ENCODE data around the gene DCAF8L2.
"Not testable (repeated sequence)": the region's sequence is repeated elsewhere in the genome, so short reads cannot be mapped to it uniquely, and the experiment has no call there.

Gene DCAF8L2

GRCh38 chrX:27680726-27681125 lies 90.6 kb downstream of the DCAF8L2 start:
- DNase-seq, result no peak

DNA sequence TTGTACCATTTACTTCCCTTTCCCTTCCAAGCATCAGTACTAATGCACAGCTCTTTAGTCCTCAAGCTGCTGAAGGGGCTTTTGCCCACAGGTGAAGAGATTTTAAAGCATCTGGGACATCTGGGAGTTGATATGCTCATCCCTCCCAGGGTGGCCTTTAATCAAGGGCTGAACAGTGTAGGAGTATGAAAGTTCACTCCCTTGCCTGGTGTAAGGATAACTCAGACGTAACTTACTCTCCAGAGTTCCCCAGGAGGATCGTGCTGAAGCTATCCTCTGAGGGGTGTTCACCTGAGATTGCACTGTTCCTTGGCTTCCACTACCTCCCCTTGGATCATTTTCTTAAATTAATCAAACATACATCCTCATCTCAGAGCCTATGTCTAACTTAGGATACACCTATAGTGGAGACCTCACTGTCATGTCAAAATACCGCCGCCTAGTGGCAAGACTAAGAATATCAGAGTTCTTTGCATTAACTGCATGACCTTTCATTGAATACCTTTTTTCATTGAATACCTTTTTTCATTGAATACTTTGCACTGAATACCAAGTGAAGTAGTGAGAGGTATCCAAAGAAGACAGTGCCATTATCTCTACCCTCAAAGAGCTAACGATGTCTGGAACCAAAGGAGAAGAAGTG lies 93.5 kb downstream of the DCAF8L2 start:
- DNase-seq, result peak in 1 of 5 donors; percentile 1

GRCh38 chrX:27694667-27695066 lies 104.5 kb downstream of the DCAF8L2 start:
- no peak for DNase-seq

DNA sequence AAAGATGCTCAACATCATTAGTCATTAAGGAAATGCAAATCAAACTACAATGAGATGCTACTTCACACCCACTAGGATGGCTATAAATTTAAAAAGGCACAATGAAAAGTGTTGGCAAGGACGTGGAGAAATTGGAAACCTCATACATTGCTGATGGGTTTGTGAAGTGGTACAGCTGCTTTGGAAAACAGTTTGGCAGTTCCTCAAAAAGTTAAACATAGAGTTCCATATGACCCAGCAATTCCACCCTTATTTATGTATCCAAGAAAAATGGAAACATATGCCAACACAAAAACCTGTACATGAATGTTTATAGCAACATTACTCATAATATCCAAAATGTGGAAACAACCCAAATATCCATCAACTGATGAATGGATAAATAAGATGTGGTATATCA lies 116.4 kb downstream of the DCAF8L2 start:
- DNase-seq, result no peak

DNA sequence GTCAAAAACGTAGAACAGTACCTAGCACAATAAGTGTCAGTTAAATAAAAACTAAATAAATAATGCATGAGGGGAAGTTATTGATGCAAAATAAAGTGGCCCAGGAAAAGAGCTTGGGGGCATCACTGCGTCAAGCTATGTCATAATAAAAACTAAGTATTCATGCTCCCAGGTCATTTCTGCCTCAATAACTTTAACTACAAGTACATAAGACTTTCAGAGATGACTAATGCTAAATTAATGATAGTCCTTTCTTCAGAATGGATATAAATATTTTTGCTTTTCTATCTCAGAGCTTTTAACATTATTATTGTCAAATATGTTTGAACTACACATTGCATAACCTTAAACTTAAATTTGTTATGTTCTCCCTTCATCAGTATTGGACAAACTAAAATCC lies 125.5 kb downstream of the DCAF8L2 start:
- DNase-seq, result no peak

- no peak for DNase-seq
Observed at GRCh38 chrX:27728291-27728690, 138.1 kb downstream of the DCAF8L2 start.

GRCh38 chrX:27731962-27732361 lies 141.8 kb downstream of the DCAF8L2 start:
- DNase-seq, result no peak

DNA sequence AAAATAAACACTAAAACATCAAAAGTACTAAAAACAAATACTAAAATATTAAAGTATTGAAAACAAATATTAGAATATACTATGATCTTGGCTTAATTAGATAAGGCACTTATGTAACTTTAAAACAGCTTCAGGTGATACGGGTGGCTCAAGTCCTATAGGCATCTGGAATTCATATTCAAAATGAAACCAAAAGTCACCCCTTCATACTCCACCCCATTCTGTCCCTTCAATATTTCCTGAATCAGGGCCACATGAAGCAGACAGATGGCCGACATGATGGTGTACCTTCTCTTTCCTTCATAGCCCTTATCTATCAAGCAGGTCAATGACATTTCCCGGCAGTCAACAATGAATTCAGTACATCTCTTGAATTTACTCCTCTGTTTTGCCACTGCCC lies 145.8 kb downstream of the DCAF8L2 start:
- DNase-seq, result no peak

- no peak for DNase-seq
Observed at GRCh38 chrX:27740933-27741332, 150.8 kb downstream of the DCAF8L2 start.

- not testable (repeated sequence) for DNase-seq
Observed at GRCh38 chrX:27743521-27743920, 153.4 kb downstream of the DCAF8L2 start.

GRCh38 chrX:27746516-27746915 lies 156.4 kb downstream of the DCAF8L2 start:
- DNase-seq, result no peak

- DNase-seq, result not testable (repeated sequence)
Observed at GRCh38 chrX:27750298-27750697, 160.2 kb downstream of the DCAF8L2 start.

DNA sequence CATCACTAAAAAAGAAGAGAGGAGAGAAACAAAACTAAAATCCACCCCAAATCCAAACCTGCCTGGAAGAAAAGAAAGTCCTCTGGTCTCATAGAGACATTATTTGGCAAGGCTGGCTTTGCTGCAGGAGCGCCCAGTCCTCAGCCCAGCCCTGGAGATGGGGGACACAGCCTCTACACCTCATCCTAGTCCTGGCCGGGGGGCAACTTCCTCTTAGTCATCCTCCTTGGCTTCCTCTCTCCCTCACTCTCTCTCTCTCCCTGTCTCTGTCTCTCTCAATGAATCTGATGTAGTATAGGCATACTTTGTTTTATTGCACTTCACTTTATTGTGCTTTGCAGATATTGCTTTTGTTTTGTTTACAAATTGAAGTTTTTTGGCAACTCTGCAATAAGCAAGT lies 161.8 kb downstream of the DCAF8L2 start:
- DNase-seq, result no peak

DNA sequence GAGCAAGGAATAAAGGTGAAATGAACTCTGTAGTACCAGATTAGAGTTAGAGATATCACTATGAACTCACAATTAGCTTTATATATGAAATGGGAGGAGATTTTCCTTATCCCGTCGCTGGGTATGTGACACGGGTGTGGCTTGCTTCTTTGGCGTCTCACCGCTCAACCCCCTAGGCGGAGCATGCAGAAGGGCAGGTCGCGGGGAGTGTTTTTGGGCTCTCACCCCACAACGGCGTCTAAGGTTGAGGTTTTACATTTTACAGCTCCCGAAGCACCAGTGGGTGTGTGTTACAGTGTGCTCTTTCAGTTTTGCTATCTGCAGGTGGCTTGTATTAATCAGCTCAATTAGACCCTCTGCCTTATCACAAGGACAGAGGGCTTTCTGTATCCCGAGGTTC lies 175.6 kb downstream of the DCAF8L2 start:
- DNase-seq, result no peak

DNA sequence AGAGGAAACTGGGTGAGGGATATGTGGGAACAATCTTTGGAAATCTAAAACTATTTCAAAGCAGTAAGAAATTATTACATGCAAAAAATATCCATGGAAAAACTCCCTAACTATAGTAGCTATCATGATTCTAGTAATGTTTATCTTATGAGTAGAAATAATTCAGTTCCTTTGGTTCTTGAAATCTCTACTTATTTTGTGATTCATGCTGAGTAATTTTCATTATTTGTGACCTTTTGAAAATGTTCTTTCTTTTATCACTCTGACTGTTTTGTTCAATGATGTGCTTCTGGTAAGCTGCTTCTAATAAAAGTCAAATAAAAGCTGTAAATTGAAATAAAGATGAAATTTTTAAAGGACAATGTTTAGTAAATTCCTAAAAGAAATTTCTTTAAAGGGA lies 177.2 kb downstream of the DCAF8L2 start:
- DNase-seq, result no peak

- no peak for DNase-seq
Observed at GRCh38 chrX:27775984-27776383, 185.8 kb downstream of the DCAF8L2 start.

DNA sequence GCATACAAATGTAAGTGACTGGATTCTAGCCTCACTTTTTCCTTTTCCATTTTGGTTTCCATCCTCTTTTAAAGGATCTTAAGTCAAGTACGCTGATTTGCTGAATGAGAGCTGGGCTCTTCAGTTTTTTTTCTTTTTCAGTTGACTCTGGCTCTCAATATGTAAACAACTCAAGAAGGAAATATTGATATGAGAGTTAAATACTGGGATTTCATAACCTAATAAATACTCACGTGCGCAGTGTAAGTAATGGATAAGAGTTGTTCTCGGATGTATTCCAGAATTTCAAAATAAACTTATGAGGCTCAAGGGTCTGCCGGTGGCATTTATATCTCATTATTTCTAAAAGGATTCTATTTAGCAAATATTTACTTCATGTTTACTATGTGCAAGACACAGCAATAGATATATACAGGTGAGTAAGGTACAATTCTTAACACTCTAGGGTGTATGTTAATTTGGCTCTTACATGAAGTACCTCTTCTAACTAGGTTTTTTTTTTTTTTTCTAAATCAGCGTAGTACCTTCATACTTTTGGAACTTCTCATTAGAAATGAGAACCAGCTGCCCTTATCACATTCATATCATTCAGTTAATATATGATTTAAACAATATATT lies 206.6 kb downstream of the DCAF8L2 start:
- no peak for DNase-seq

- DNase-seq, result no peak
Observed at GRCh38 chrX:27797575-27797974, 207.4 kb downstream of the DCAF8L2 start.
